H1 (cell line): ENCODE measurements around the gene WDFY3. TPM values are rescaled to one million over a fixed set of nuclear protein-coding genes. Genes with fewer than 3 reads are reported as not detected.

Experiments
- CTCF ChIA-PET: fragments of 300-600 bp; sonication (Branson Sonifier 250); formaldehyde crosslinking; loops from one replicate; lab custom pipeline; 2021; ENCODE audit not compliant: partially characterized antibody; lab: Charles Lee
- POLR2A ChIA-PET: fragments of 300-600 bp; sonication (Branson Sonifier 250); formaldehyde crosslinking; loops from one replicate; lab custom pipeline; 2021; ENCODE audit warnings: inconsistent platforms; ENCODE audit not compliant: partially characterized antibody; lab: Charles Lee
- DNase-seq, 2 experiments: peaks; one replicate each; pipeline versions ENCODE4 v3.0.0 to v3.0.0-alpha.2; 2010 to 2022; ENCODE audit warnings: low spot score in 2 of 2, low read depth in 1 of 2, mixed read lengths in 1 of 2
- FAIRE-seq: peaks from 2 replicates; lab custom pipeline; 2011; peaks lifted over from hg19 to GRCh38; lab: Jason Lieb, UNC
- H2AFZ ChIP-seq: 2 replicates; pipeline ENCODE4 v1.8.1; 2012; ENCODE audit warnings: low read length, inconsistent platforms
- H2AK5ac ChIP-seq: 2 replicates; pipeline ENCODE4 v1.6.1; 2013; ENCODE audit warnings: low read depth, low read length
- H2BK120ac ChIP-seq: replicated peaks from 2 replicates; pipeline ENCODE3; 2013; ENCODE audit warnings: low read depth, low read length, inconsistent platforms
- H2BK12ac ChIP-seq: 2 replicates; pipeline ENCODE4 v1.6.1; 2013; ENCODE audit warnings: low read depth, low read length
- H2BK15ac ChIP-seq: 2 replicates; pipeline ENCODE4 v1.6.1; 2013; ENCODE audit warnings: low read length
- H2BK20ac ChIP-seq: 2 replicates; pipeline ENCODE4 v1.6.1; 2013; ENCODE audit warnings: low read length
- H2BK5ac ChIP-seq: 2 replicates; pipeline ENCODE4 v1.6.1; 2013; ENCODE audit warnings: low read depth, low read length
- H3K14ac ChIP-seq: 2 replicates; pipeline ENCODE4 v1.6.1; 2013; ENCODE audit warnings: inconsistent platforms; ENCODE audit not compliant: insufficient read length
- H3K18ac ChIP-seq: 2 replicates; pipeline ENCODE4 v1.6.1; 2013; ENCODE audit warnings: low read length; ENCODE audit errors: extremely low read depth
- H3K23ac ChIP-seq: 2 replicates; pipeline ENCODE4 v1.6.1; 2013; ENCODE audit warnings: inconsistent platforms; ENCODE audit not compliant: insufficient read length
- H3K23me2 ChIP-seq: 2 replicates; pipeline ENCODE4 v1.6.1; 2013; ENCODE audit warnings: low read depth, low read length
- H3K27ac ChIP-seq: 2 replicates; pipeline ENCODE4 v1.6.1; 2011; ENCODE audit warnings: low read depth, low read length, inconsistent platforms
- H3K27me3 ChIP-seq, 4 experiments: replicated peaks in 1 of 4; 1 replicate in 1 of 4; 2 replicates in 3 of 4; pipeline versions ENCODE4 v1.6.1 to v1.8.1; 2011 to 2013; ENCODE audit warnings: low read length in 3 of 4, mild to moderate bottlenecking in 3 of 4, inconsistent platforms in 2 of 4, mixed read lengths in 2 of 4, moderate library complexity in 1 of 4; ENCODE audit not compliant: control insufficient read depth in 3 of 4, insufficient read depth in 3 of 4; ENCODE audit errors: extremely low read depth in 1 of 4
- H3K36me3 ChIP-seq, 4 experiments: 2 replicates each; pipeline versions ENCODE4 v1.6.1 to v1.8.1; 2011 to 2013; ENCODE audit warnings: mild to moderate bottlenecking in 4 of 4, low read length in 3 of 4, moderate library complexity in 2 of 4, control low read depth in 1 of 4, inconsistent platforms in 1 of 4; ENCODE audit not compliant: insufficient read depth in 4 of 4, control insufficient read depth in 2 of 4
- H3K4ac ChIP-seq: replicated peaks from 2 replicates; pipeline ENCODE3; 2013; ENCODE audit warnings: low read length, low read depth, mixed read lengths, inconsistent platforms; ENCODE audit not compliant: insufficient read length
- H3K4me1 ChIP-seq, 4 experiments: replicated peaks in 1 of 4; 1 replicate in 1 of 4; 2 replicates in 3 of 4; pipeline versions ENCODE4 v1.6.1 to v1.8.1; 2011 to 2013; ENCODE audit warnings: low read length in 3 of 4, inconsistent platforms in 2 of 4, mixed read lengths in 1 of 4; ENCODE audit not compliant: insufficient read depth in 4 of 4, control insufficient read depth in 3 of 4
- H3K4me2 ChIP-seq, 2 experiments: 2 replicates each; pipeline versions ENCODE4 v1.6.1 to v1.8.1; 2011 to 2013; ENCODE audit warnings: low read depth in 2 of 2, low read length in 2 of 2, control low read depth in 1 of 2, inconsistent platforms in 1 of 2, mild to moderate bottlenecking in 1 of 2; ENCODE audit not compliant: insufficient read depth in 1 of 2
- H3K4me3 ChIP-seq, 4 experiments: fragments of 200-600, 300-600 bp in 1 of 4; sonication (generic), shearing (Covaris generic), sonication (Bioruptor Twin) in 1 of 4; 2 replicates each; pipeline versions ENCODE4 v1.5.1 to v1.8.1; 2011 to 2016; ENCODE audit warnings: low read length in 4 of 4, low read depth in 3 of 4, control low read depth in 2 of 4, inconsistent platforms in 2 of 4, mild to moderate bottlenecking in 2 of 4, mixed read lengths in 1 of 4, moderate library complexity in 1 of 4; ENCODE audit not compliant: insufficient read depth in 2 of 4; ENCODE audit errors: extremely low read depth in 1 of 4
- H3K56ac ChIP-seq: replicated peaks from 2 replicates; pipeline ENCODE3; 2013; ENCODE audit warnings: low read depth, mild to moderate bottlenecking, mixed read lengths, low read length, inconsistent platforms; ENCODE audit not compliant: insufficient read length
- H3K79me1 ChIP-seq: 2 replicates; pipeline ENCODE4 v1.6.1; 2013; ENCODE audit warnings: low read depth, low read length, control low read depth
- H3K79me2 ChIP-seq, 2 experiments: 2 replicates each; pipeline versions ENCODE4 v1.6.1 to v1.8.1; 2012 to 2013; ENCODE audit warnings: low read length in 2 of 2, mild to moderate bottlenecking in 2 of 2, inconsistent platforms in 1 of 2; ENCODE audit not compliant: insufficient read depth in 2 of 2, control insufficient read depth in 1 of 2
- H3K9ac ChIP-seq, 4 experiments: replicated peaks in 1 of 4; 1 replicate in 1 of 4; 2 replicates in 3 of 4; pipeline versions ENCODE4 v1.6.1 to v1.8.1; 2011 to 2013; ENCODE audit warnings: low read depth in 3 of 4, low read length in 3 of 4, control low read depth in 2 of 4, mild to moderate bottlenecking in 2 of 4, moderate library complexity in 2 of 4, inconsistent platforms in 1 of 4; ENCODE audit errors: extremely low read depth in 1 of 4
- H3K9me3 ChIP-seq, 2 experiments: 2 replicates each; pipeline versions ENCODE4 v1.6.1 to v1.8.1; 2012 to 2013; ENCODE audit warnings: mild to moderate bottlenecking in 2 of 2, moderate library complexity in 2 of 2, control low read depth in 1 of 2, inconsistent platforms in 1 of 2, low read depth in 1 of 2, low read length in 1 of 2, mixed read lengths in 1 of 2; ENCODE audit not compliant: insufficient read depth in 2 of 2
- H4K20me1 ChIP-seq, 2 experiments: replicated peaks in 1 of 2; 2 replicates each; pipeline versions ENCODE3 to v1.8.1; 2011 to 2013; ENCODE audit warnings: inconsistent platforms in 2 of 2, low read length in 2 of 2, mild to moderate bottlenecking in 1 of 2; ENCODE audit not compliant: insufficient read depth in 2 of 2, control insufficient read depth in 1 of 2
- H4K5ac ChIP-seq: 2 replicates; pipeline ENCODE4 v1.6.1; 2013; ENCODE audit warnings: low read length, low read depth, mixed read lengths, inconsistent platforms; ENCODE audit not compliant: insufficient read length
- H4K8ac ChIP-seq: 2 replicates; pipeline ENCODE4 v1.8.0; 2013; ENCODE audit warnings: mild to moderate bottlenecking, moderate library complexity, low read length, inconsistent platforms; ENCODE audit not compliant: insufficient read depth; ENCODE audit errors: extremely low read depth
- H4K91ac ChIP-seq: replicated peaks from 2 replicates; pipeline ENCODE3; 2013; ENCODE audit warnings: low read length, mixed read lengths, inconsistent platforms; ENCODE audit not compliant: insufficient read length
- ASH2L ChIP-seq: fragments of 200-600, 300-600 bp; sonication (generic); IDR thresholded peaks from one replicate; pipeline ENCODE4 v1.7.1; 2017; ENCODE audit warnings: low read length
- CBX5 ChIP-seq: fragments of 300-800, 300-1000 bp; sonication (generic); IDR thresholded peaks from 2 replicates; pipeline ENCODE4 v1.7.1; 2016; ENCODE audit warnings: antibody characterized with exemption, low read length, low read depth
- CHD1 ChIP-seq: IDR thresholded peaks from 2 replicates; pipeline ENCODE4 v1.6.1; 2012; ENCODE audit warnings: low read depth, low read length, improper control_type of control experiment
- EGR1 ChIP-seq: IDR thresholded peaks from 2 replicates; pipeline ENCODE4 v1.6.1; 2011; ENCODE audit warnings: low read depth, low read length, borderline replicate concordance
- GABPA ChIP-seq: IDR thresholded peaks from 2 replicates; pipeline ENCODE4 v1.6.1; 2011; ENCODE audit warnings: mild to moderate bottlenecking, low read length, moderate library complexity, borderline replicate concordance; ENCODE audit not compliant: insufficient read depth
- HDAC6 ChIP-seq: IDR thresholded peaks from one replicate; pipeline ENCODE4 v1.7.1; 2012; ENCODE audit warnings: low read depth, mild to moderate bottlenecking, inconsistent platforms, low read length, moderate library complexity
- SIX5 ChIP-seq: IDR thresholded peaks from 2 replicates; pipeline ENCODE4 v1.6.1; 2011; ENCODE audit warnings: mild to moderate bottlenecking, low read depth, low read length
- WGBS, 2 experiments: shearing (Covaris generic) in 1 of 2; methylation state at CpG; one replicate each; pipeline versions ENCODE4 v1.1.6 to v1.1.7; 2013 to 2015; ENCODE audit warnings: low lambda C conversion rate in 2 of 2, mixed read lengths in 2 of 2, inconsistent platforms in 1 of 2, low coverage in 1 of 2, missing lambda C conversion rate in 1 of 2; ENCODE audit not compliant: insufficient replicate concordance in 2 of 2, insufficient coverage in 1 of 2, insufficient read length in 1 of 2; ENCODE audit errors: extremely low coverage in 1 of 2, missing lambda C conversion rate in 1 of 2; 5-methylcytosine and 5-hydroxymethylcytosine counted together
- polyA plus RNA-seq, 7 experiments: library from polyadenylated mRNA; depleted of rRNA in 3 of 7; stranded (reverse) in 5 of 7; unstranded in 2 of 7; fragments of >200 nt in 5 of 7; fragments of 200-250 nt in 2 of 7; gene quantifications; 1 replicate in 5 of 7; 2 replicates in 1 of 7; 4 replicates in 1 of 7; pipeline versions ENCODE4 v1.2.1 to v1.2.3, GENCODE V29; 2011 to 2013; ENCODE audit warnings: missing spikeins in 2 of 7, mixed read lengths in 2 of 7
- total RNA-seq: library from RNA; stranded (reverse); fragmentation: NEBNext Ultra II Directional; extraction: Animal tissue kit (Norgen Biotek cat#: 25700); gene quantifications from 2 replicates; pipeline ENCODE4 v1.2.1, GENCODE V29; 2021
- TF ChIP-seq, protein P1 (sequence below): IDR thresholded peaks from 2 replicates; pipeline ENCODE4 v1.6.1; 2012; ENCODE audit warnings: inconsistent platforms
- TF ChIP-seq, protein P2 (sequence below), 3 experiments: IDR thresholded peaks; 1 replicate in 2 of 3; 2 replicates in 1 of 3; pipeline versions ENCODE4 v1.5.1 to v1.6.1; 2011; ENCODE audit warnings: low read length in 3 of 3, mild to moderate bottlenecking in 3 of 3, inconsistent platforms in 2 of 3, low read depth in 1 of 3, moderate library complexity in 1 of 3; ENCODE audit not compliant: insufficient read depth in 1 of 3; ENCODE audit errors: control extremely low read depth in 1 of 3
- TF ChIP-seq, protein P3 (sequence below): IDR thresholded peaks from 2 replicates; pipeline ENCODE4 v1.6.1; 2011; ENCODE audit warnings: low read depth, mild to moderate bottlenecking, low read length; ENCODE audit not compliant: insufficient read depth

The WDFY3 gene
- total and polyA plus RNA-seq, 2 of the 8 experiments (the other 6 are each of a cell fraction or from before 2014, with no cell fraction given), result 25.6 to 62.4 TPM

DNA sequence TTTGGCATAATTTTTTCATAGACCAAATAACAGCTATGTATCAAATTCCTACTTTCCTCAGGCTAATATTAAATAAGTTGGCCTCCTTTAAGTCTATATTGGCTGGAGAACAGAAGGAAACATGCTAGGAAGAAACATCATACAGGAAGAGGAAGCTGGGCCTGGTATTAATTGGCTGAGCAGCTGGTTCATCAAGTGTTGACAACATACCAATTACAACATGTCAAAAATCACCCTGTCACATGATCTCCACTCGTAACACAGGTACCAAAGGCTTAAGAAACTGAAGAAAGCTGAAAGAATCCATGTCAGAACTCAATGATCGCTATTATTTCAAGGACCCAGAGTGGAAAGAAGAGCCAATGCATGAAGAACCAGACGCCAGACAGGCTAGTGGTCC, 10.5 kb downstream of the WDFY3 start:
- FAIRE-seq, result peak; percentile 24
- no peak overlapping the region for H4K91ac ChIP-seq
- 77% methylated on average over 3 of the region's 3 CpGs; no CpG with 5 or more reads in 1 of the 2 experiments for WGBS, 2 experiments
- H2AK5ac ChIP-seq, result no peak overlapping the region
- H3K36me3 ChIP-seq, result no peaks in the 10 kb centered on the region
- POLR2A ChIA-PET, result interaction anchor here (3.0 kb wide), 1 partner anchor 10 kb away, joined by 15 read pairs; the partner anchor contains the start of gene WDFY3
- no peak overlapping the region for H2BK15ac ChIP-seq
- no peak overlapping the region for H2BK20ac ChIP-seq
- no peak overlapping the region for H2BK120ac ChIP-seq
- H4K8ac ChIP-seq, result no peak overlapping the region
- no peak for DNase-seq
- H3K27me3 ChIP-seq, result no peaks in the 10 kb centered on the region
- H4K20me1 ChIP-seq, result peaks cover 0 to 10% of the 10 kb centered on the region in 2 experiments
- no peak overlapping the region for H3K56ac ChIP-seq
- CTCF ChIA-PET, result interaction anchor here (2.1 kb wide), 1 partner anchor 206 kb away, joined by 10 read pairs; no protein-coding TSS in a partner anchor
- H2BK5ac ChIP-seq, result no peak overlapping the region
- no peaks in the 10 kb centered on the region for H3K9me3 ChIP-seq
- peaks cover 8 to 98% of the 10 kb centered on the region in 2 experiments; a peak in 3 of 4 replicates for H3K79me2 ChIP-seq
- no peak overlapping the region for H2BK12ac ChIP-seq
- no peak overlapping the region for H3K14ac ChIP-seq
- no peak overlapping the region for H3K4ac ChIP-seq
- H3K4me3 ChIP-seq, result no peak overlapping the region
- no peak overlapping the region for H4K5ac ChIP-seq
- H3K4me1 ChIP-seq, result peaks cover 0 to 3% (median 1%) of the 10 kb centered on the region in 4 experiments; a peak in 4 of 7 replicates
- H3K23ac ChIP-seq, result no peak overlapping the region
- H3K18ac ChIP-seq, result no peak overlapping the region
- no peak overlapping the region for H3K27ac ChIP-seq
- H2AFZ ChIP-seq, result no peak overlapping the region
- H3K79me1 ChIP-seq, result no peaks in the 10 kb centered on the region
- no peak overlapping the region for H3K9ac ChIP-seq
- H3K4me2 ChIP-seq, result no peak overlapping the region
- H3K23me2 ChIP-seq, result no peaks in the 10 kb centered on the region
- TF ChIP-seq ASH2L, result no peak
- no peak for TF ChIP-seq GABPA
- no peak for TF ChIP-seq CHD1
- TF ChIP-seq, protein P1, sequence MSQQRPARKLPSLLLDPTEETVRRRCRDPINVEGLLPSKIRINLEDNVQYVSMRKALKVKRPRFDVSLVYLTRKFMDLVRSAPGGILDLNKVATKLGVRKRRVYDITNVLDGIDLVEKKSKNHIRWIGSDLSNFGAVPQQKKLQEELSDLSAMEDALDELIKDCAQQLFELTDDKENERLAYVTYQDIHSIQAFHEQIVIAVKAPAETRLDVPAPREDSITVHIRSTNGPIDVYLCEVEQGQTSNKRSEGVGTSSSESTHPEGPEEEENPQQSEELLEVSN, result no peak
- no peak for TF ChIP-seq EGR1
- TF ChIP-seq SIX5, result no peak
- TF ChIP-seq, protein P2, sequence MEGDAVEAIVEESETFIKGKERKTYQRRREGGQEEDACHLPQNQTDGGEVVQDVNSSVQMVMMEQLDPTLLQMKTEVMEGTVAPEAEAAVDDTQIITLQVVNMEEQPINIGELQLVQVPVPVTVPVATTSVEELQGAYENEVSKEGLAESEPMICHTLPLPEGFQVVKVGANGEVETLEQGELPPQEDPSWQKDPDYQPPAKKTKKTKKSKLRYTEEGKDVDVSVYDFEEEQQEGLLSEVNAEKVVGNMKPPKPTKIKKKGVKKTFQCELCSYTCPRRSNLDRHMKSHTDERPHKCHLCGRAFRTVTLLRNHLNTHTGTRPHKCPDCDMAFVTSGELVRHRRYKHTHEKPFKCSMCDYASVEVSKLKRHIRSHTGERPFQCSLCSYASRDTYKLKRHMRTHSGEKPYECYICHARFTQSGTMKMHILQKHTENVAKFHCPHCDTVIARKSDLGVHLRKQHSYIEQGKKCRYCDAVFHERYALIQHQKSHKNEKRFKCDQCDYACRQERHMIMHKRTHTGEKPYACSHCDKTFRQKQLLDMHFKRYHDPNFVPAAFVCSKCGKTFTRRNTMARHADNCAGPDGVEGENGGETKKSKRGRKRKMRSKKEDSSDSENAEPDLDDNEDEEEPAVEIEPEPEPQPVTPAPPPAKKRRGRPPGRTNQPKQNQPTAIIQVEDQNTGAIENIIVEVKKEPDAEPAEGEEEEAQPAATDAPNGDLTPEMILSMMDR (IDR thresholded peaks at IDR 0.05; ENCODE audit: control extremely low read depth in 1 of 3, insufficient read depth in 1 of 3, low read depth in 1 of 3, low read length in 3 of 3), result no peak
- no peak for TF ChIP-seq HDAC6
- TF ChIP-seq CBX5, result no peak
- TF ChIP-seq, protein P3, sequence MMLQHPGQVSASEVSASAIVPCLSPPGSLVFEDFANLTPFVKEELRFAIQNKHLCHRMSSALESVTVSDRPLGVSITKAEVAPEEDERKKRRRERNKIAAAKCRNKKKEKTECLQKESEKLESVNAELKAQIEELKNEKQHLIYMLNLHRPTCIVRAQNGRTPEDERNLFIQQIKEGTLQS, result no peak
